ENCODE results near the gene STX16. TPM values are rescaled to one million over a fixed set of nuclear protein-coding genes. Genes with fewer than 3 reads are reported as not detected.
"Not testable (repeated sequence)": the region's sequence is repeated elsewhere in the genome, so short reads cannot be mapped to it uniquely, and the experiment has no call there.

The STX16 gene
- total RNA-seq, 2 experiments from 2014 or later: 163 to 173 TPM

- Mint-ChIP-seq H3K4me1 (peaks cover 14% of the 10 kb centered on the region), H3K9me3 (no peaks in the 10 kb centered on the region), H3K27ac (no peak overlapping the region), H3K4me3 (no peak overlapping the region), H3K36me3 (ENCODE audit: low read depth) (no peaks in the 10 kb centered on the region), H3K27me3 (peaks cover 6% of the 10 kb centered on the region)
- POLR2A ChIA-PET: no interaction called here
- no peak for DNase-seq
- CTCF ChIA-PET: interaction anchor here (0.6 to 1.8 kb wide), 4 partner anchors 12 to 20 kb away, joined by 3 to 5 read pairs (median 4); partner anchors contain the start of gene STX16
Observed at GRCh38 chr20:58634521-58635278, 16.4 kb upstream of the STX16 start.

- no peak for DNase-seq
- POLR2A ChIA-PET: no interaction called here
- Mint-ChIP-seq H3K36me3 (ENCODE audit: low read depth) (no peaks in the 10 kb centered on the region), H3K4me1 (peaks cover 14% of the 10 kb centered on the region), H3K27ac (no peak overlapping the region), H3K9me3 (no peaks in the 10 kb centered on the region), H3K27me3 (peaks cover 9% of the 10 kb centered on the region), H3K4me3 (no peak overlapping the region)
- CTCF ChIA-PET: interaction anchor here (0.6 kb wide), 1 partner anchor 14 kb away, joined by 4 read pairs; no protein-coding TSS in a partner anchor
Observed at GRCh38 chr20:58635279-58635665, 15.8 kb upstream of the STX16 start.

GRCh38 chr20:58636396-58636982 lies 14.6 kb upstream of the STX16 start:
- Mint-ChIP-seq H3K4me1 (peaks cover 14% of the 10 kb centered on the region), H3K27ac (no peak overlapping the region), H3K36me3 (ENCODE audit: low read depth) (no peaks in the 10 kb centered on the region), H3K9me3 (no peaks in the 10 kb centered on the region), H3K27me3 (peaks cover 12% of the 10 kb centered on the region), H3K4me3 (no peak overlapping the region)
- no peak for DNase-seq
- POLR2A ChIA-PET: no interaction called here
- CTCF ChIA-PET: interaction anchor here (0.7 to 1.6 kb wide), 4 partner anchors 11 to 28 kb away, joined by 3 to 4 read pairs (median 4); partner anchors contain the start of gene STX16

GRCh38 chr20:58636983-58637421 lies 14.1 kb upstream of the STX16 start:
- Mint-ChIP-seq H3K4me1 (peaks cover 14% of the 10 kb centered on the region), H3K4me3 (no peak overlapping the region), H3K36me3 (ENCODE audit: low read depth) (no peaks in the 10 kb centered on the region), H3K9me3 (no peaks in the 10 kb centered on the region), H3K27me3 (peaks cover 13% of the 10 kb centered on the region), H3K27ac (no peak overlapping the region)
- POLR2A ChIA-PET: no interaction called here
- CTCF ChIA-PET: interaction anchor here (0.7 to 1.6 kb wide), 4 partner anchors 10 to 27 kb away, joined by 3 to 4 read pairs (median 4); partner anchors contain the start of gene STX16
- DNase-seq: no peak

GRCh38 chr20:58637466-58638213 lies 13.4 kb upstream of the STX16 start:
- POLR2A ChIA-PET: no interaction called here

GRCh38 chr20:58638467-58639181 lies 12.5 kb upstream of the STX16 start:
- H3K36me3 Mint-ChIP-seq (ENCODE audit: low read depth): no peaks in the 10 kb centered on the region
- peaks cover 13% of the 10 kb centered on the region for H3K27me3 Mint-ChIP-seq
- CTCF ChIA-PET: interaction anchor here (1.5 kb wide), 1 partner anchor 18 kb away, joined by 3 read pairs; no protein-coding TSS in a partner anchor
- POLR2A ChIA-PET: no interaction called here
- no peaks in the 10 kb centered on the region for H3K9me3 Mint-ChIP-seq
- H3K27ac Mint-ChIP-seq: no peak overlapping the region
- no peak for DNase-seq
- peaks cover 14% of the 10 kb centered on the region for H3K4me1 Mint-ChIP-seq
- H3K4me3 Mint-ChIP-seq: no peak overlapping the region

More at GRCh38 chr20:58637466-58638213, 13.4 kb upstream of the STX16 start:
- CTCF ChIA-PET: interaction anchor here (1.3 to 1.6 kb wide), 2 partner anchors 10 to 27 kb away, joined by 3 to 4 read pairs; no protein-coding TSS in a partner anchor
- H3K9me3 Mint-ChIP-seq: no peaks in the 10 kb centered on the region
- peaks cover 13% of the 10 kb centered on the region for H3K27me3 Mint-ChIP-seq
- no peak for DNase-seq
- H3K4me3 Mint-ChIP-seq: no peak overlapping the region
- peaks cover 14% of the 10 kb centered on the region for H3K4me1 Mint-ChIP-seq
- no peak overlapping the region for H3K27ac Mint-ChIP-seq
- no peaks in the 10 kb centered on the region for H3K36me3 Mint-ChIP-seq (ENCODE audit: low read depth)

- POLR2A ChIA-PET: no interaction called here
- no peak overlapping the region for H3K4me3 Mint-ChIP-seq
Observed at GRCh38 chr20:58639182-58640146, 11.6 kb upstream of the STX16 start.

GRCh38 chr20:58640446-58640845 lies 10.6 kb upstream of the STX16 start:
- Mint-ChIP-seq H3K9me3 (no peaks in the 10 kb centered on the region), H3K27ac (no peak overlapping the region), H3K4me1 (no peaks in the 10 kb centered on the region), H3K4me3 (no peak overlapping the region), H3K36me3 (ENCODE audit: low read depth) (no peaks in the 10 kb centered on the region), H3K27me3 (peaks cover 13% of the 10 kb centered on the region)
- CTCF ChIA-PET: interaction anchor here (1.5 kb wide), 1 partner anchor 16 kb away, joined by 3 read pairs; no protein-coding TSS in a partner anchor
- POLR2A ChIA-PET: no interaction called here
- DNase-seq: no peak

More at GRCh38 chr20:58639182-58640146, 11.6 kb upstream of the STX16 start:
- Mint-ChIP-seq H3K9me3 (no peaks in the 10 kb centered on the region), H3K4me1 (peaks cover 7% of the 10 kb centered on the region), H3K27ac (no peak overlapping the region), H3K27me3 (peaks cover 13% of the 10 kb centered on the region), H3K36me3 (ENCODE audit: low read depth) (no peaks in the 10 kb centered on the region)
- CTCF ChIA-PET: interaction anchor here (1.5 kb wide), 1 partner anchor 17 kb away, joined by 3 read pairs; no protein-coding TSS in a partner anchor
- no peak for DNase-seq

- Mint-ChIP-seq H3K4me3 (no peak overlapping the region), H3K27me3 (peaks cover 13% of the 10 kb centered on the region), H3K27ac (no peak overlapping the region), H3K36me3 (ENCODE audit: low read depth) (no peaks in the 10 kb centered on the region), H3K9me3 (no peaks in the 10 kb centered on the region), H3K4me1 (no peaks in the 10 kb centered on the region)
- POLR2A ChIA-PET: no interaction called here
- CTCF ChIA-PET: interaction anchor here (1.2 to 2.0 kb wide), 2 partner anchors 9 to 11 kb away, joined by 6 to 9 read pairs; partner anchors contain the start of gene STX16
- no peak for DNase-seq
Observed at GRCh38 chr20:58642441-58642840, 8.6 kb upstream of the STX16 start.

GRCh38 chr20:58642896-58643295 lies 8.2 kb upstream of the STX16 start:
- POLR2A ChIA-PET; DNase-seq; H3K4me1 Mint-ChIP-seq; H3K36me3 Mint-ChIP-seq (ENCODE audit: low read depth); H3K9me3 Mint-ChIP-seq; H3K4me3 Mint-ChIP-seq; H3K27ac Mint-ChIP-seq: not testable (repeated sequence)
- H3K27me3 Mint-ChIP-seq: peaks cover 13% of the 10 kb centered on the region
- CTCF ChIA-PET: interaction anchor here (1.2 to 2.0 kb wide), 2 partner anchors 8 to 12 kb away, joined by 6 to 9 read pairs; partner anchors contain the start of gene STX16

- DNase-seq: no peak
- Mint-ChIP-seq H3K9me3 (no peaks in the 10 kb centered on the region), H3K27ac (no peak overlapping the region), H3K4me1 (peaks cover 8% of the 10 kb centered on the region), H3K4me3 (no peak overlapping the region), H3K27me3 (peaks cover 3% of the 10 kb centered on the region), H3K36me3 (ENCODE audit: low read depth) (no peaks in the 10 kb centered on the region)
- ChIA-PET POLR2A (no interaction called here), CTCF (interaction anchor here (0.6 to 1.0 kb wide), 2 partner anchors 14 to 19 kb away, joined by 3 to 5 read pairs; no protein-coding TSS in a partner anchor)
Observed at GRCh38 chr20:58645412-58645968, 5.6 kb upstream of the STX16 start.

Data from activated CD4-positive, alpha-beta T cell treated with anti-CD3 and anti-CD28 coated beads, Interleukin-2, amount 10 ng/mL, durations not matched to agents 7 days and 5 days (primary cell).